GM12878 (cell line): ENCODE data around the gene SELENOK. TPM values are rescaled to one million over a fixed set of nuclear protein-coding genes. Genes with fewer than 3 reads are reported as not detected.

Source experiments
- ATAC-seq: fragments of 200-7000 bp; cut with Tn5 transposase; 3 replicates; pipeline ENCODE4 v1.9.1; 2020; ENCODE audit warnings: mild to moderate bottlenecking, moderate library complexity
- BruUV-seq: library from RNA; stranded (reverse); fragments of 400-500 nt; replicated peaks from 2 replicates; lab custom pipeline; 2021; lab: Mats Ljungman, UMichigan
- CTCF ChIA-PET: fragments of 300-600 bp; sonication (Branson Sonifier 250); formaldehyde crosslinking; extraction: SDS; loops from one replicate; lab custom pipeline; 2021; ENCODE audit warnings: inconsistent platforms; lab: Yijun Ruan, JAX
- POLR2A ChIA-PET: fragments of 350-600 bp; formaldehyde crosslinking; extraction: SDS; loops from one replicate; lab custom pipeline; 2021; ENCODE audit warnings: inconsistent platforms; lab: Charles Lee
- RAD21 ChIA-PET: fragments of 300-600 bp; sonication (Branson Sonifier 250); formaldehyde crosslinking; loops from one replicate; lab custom pipeline; 2023; ENCODE audit warnings: antibody characterized with exemption; ENCODE audit not compliant: unreplicated experiment; lab: Charles Lee
- SMC1A ChIA-PET: fragments of 300-600 bp; sonication (Branson Sonifier 250); formaldehyde crosslinking; loops from one replicate; lab custom pipeline; 2023; ENCODE audit not compliant: unreplicated experiment, uncharacterized antibody; lab: Charles Lee
- DNase-seq: peaks from one replicate; pipeline ENCODE4 v3.0.0-alpha.2; 2011; ENCODE audit warnings: low read depth, low spot score
- FAIRE-seq: peaks from 3 replicates; lab custom pipeline; 2011; peaks lifted over from hg19 to GRCh38; lab: Jason Lieb, UNC
- H2AFZ ChIP-seq: 2 replicates; pipeline ENCODE4 v1.6.0; 2011; ENCODE audit warnings: low read depth, low read length, control low read depth; ENCODE audit not compliant: control insufficient read depth
- H3K27ac ChIP-seq: 2 replicates; pipeline ENCODE4 v1.5.1; 2011; ENCODE audit warnings: control low read depth; ENCODE audit not compliant: control insufficient read depth, insufficient read depth
- H3K27me3 ChIP-seq, 2 experiments: replicated peaks in 1 of 2; 2 replicates each; pipeline versions ENCODE4 v1.6.0 to v1.6.1; 2011; ENCODE audit warnings: low read length in 1 of 2; ENCODE audit not compliant: control insufficient read depth in 2 of 2, insufficient read depth in 2 of 2
- H3K36me3 ChIP-seq, 2 experiments: 2 replicates each; pipeline ENCODE4 v1.5.1; 2011; ENCODE audit warnings: low read length in 1 of 2; ENCODE audit not compliant: control insufficient read depth in 2 of 2, insufficient read depth in 2 of 2
- H3K4me1 ChIP-seq: 2 replicates; pipeline ENCODE4 v1.6.1; 2011; ENCODE audit warnings: mild to moderate bottlenecking, low read length, moderate library complexity, mixed read lengths; ENCODE audit not compliant: control insufficient read depth, insufficient read depth
- H3K4me2 ChIP-seq: 2 replicates; pipeline ENCODE4 v1.6.0; 2011; ENCODE audit warnings: control low read depth; ENCODE audit not compliant: control insufficient read depth, insufficient read depth
- H3K4me3 ChIP-seq: fragments of 200-600 bp; sonication (generic); 2 replicates; pipeline ENCODE4 v1.5.1; 2016
- H3K79me2 ChIP-seq: 2 replicates; pipeline ENCODE4 v1.6.0; 2011; ENCODE audit warnings: low read length; ENCODE audit not compliant: control insufficient read depth, insufficient read depth
- H3K9ac ChIP-seq: 2 replicates; pipeline ENCODE4 v1.8.0; 2011; ENCODE audit warnings: low read length, control low read depth, mixed read lengths; ENCODE audit not compliant: control insufficient read depth, insufficient read depth
- H3K9me3 ChIP-seq: replicated peaks from 3 replicates; pipeline ENCODE4 v1.5.1; 2011; ENCODE audit warnings: mild to moderate bottlenecking, low read length; ENCODE audit not compliant: control insufficient read depth, insufficient read depth
- H4K20me1 ChIP-seq: 2 replicates; pipeline ENCODE4 v1.6.0; 2011; ENCODE audit not compliant: control insufficient read depth, insufficient read depth
- BHLHE40 ChIP-seq, 2 experiments: fragments of 450-650 bp in 1 of 2; IDR thresholded peaks; 2 replicates each; pipeline ENCODE4 v1.6.1; 2011 to 2017; ENCODE audit warnings: low read depth in 2 of 2, borderline replicate concordance in 1 of 2, improper control_type of control experiment in 1 of 2, low read length in 1 of 2, mild to moderate bottlenecking in 1 of 2
- FOS ChIP-seq: IDR thresholded peaks from 3 replicates; pipeline ENCODE4 v1.6.1; 2011; ENCODE audit warnings: borderline replicate concordance; ENCODE audit not compliant: insufficient read length; ENCODE audit errors: extremely low read depth
- IRF4 ChIP-seq: IDR thresholded peaks from 2 replicates; pipeline ENCODE4 v1.6.1; 2011; ENCODE audit warnings: low read depth, low read length
- POLR2AphosphoS2 ChIP-seq: IDR thresholded peaks from 2 replicates; pipeline ENCODE4 v1.6.1; 2011; ENCODE audit warnings: low read depth, mild to moderate bottlenecking, low read length, improper control_type of control experiment, moderate library complexity
- RAD21 ChIP-seq: IDR thresholded peaks from 2 replicates; pipeline ENCODE4 v1.6.1; 2011; ENCODE audit warnings: mild to moderate bottlenecking, low read depth, low read length, moderate library complexity; ENCODE audit not compliant: insufficient read depth
- TCF7 ChIP-seq: IDR thresholded peaks from 2 replicates; pipeline ENCODE4 v1.6.1; 2014; ENCODE audit warnings: antibody characterized with exemption, borderline replicate concordance
- USF1 ChIP-seq: IDR thresholded peaks from 2 replicates; pipeline ENCODE4 v1.6.1; 2011; ENCODE audit warnings: borderline replicate concordance, low read depth, mild to moderate bottlenecking, moderate library complexity, mixed read lengths, low read length; ENCODE audit not compliant: insufficient read depth; ENCODE audit errors: extremely low read length
- ZBTB11 ChIP-seq: fragments of 450-650 bp; formaldehyde crosslinking; IDR thresholded peaks from 2 replicates; pipeline ENCODE4 v1.5.0; 2022; ENCODE audit warnings: mild to moderate bottlenecking, missing genetic modification characterization
- WGBS: methylation state at CpG from one replicate; pipeline ENCODE4 v1.1.6; 2016; ENCODE audit warnings: low lambda C conversion rate; ENCODE audit not compliant: insufficient replicate concordance, insufficient coverage; ENCODE audit errors: missing lambda C conversion rate; 5-methylcytosine and 5-hydroxymethylcytosine counted together
- in situ Hi-C: fragments of 300-500 bp; cut with MboI; formaldehyde crosslinking; loops from 9 replicates; pipeline ENCODE4 v1.14.3; 2018; ENCODE audit warnings: mixed read lengths
- intact Hi-C: fragments of 100-400 bp; cut with micrococcal nuclease; formaldehyde crosslinking; loops from one replicate; pipeline ENCODE4 v1.14.2; 2022; ENCODE audit not compliant: unreplicated experiment
- polyA plus RNA-seq, 11 experiments: library from polyadenylated mRNA; depleted of rRNA in 4 of 11; unstranded in 6 of 11; stranded (reverse) in 5 of 11; fragments of >200 nt; fragmentation: Nextera tagmentation in 4 of 11; fragmentation: Illumina TruSeq in 1 of 11; extraction: Ambion mirVana in 4 of 11; extraction: Trizol in 1 of 11; gene quantifications; 1 replicate in 1 of 11; 2 replicates in 10 of 11; pipeline versions ENCODE4 v1.2.1 to v1.2.3, GENCODE V29; 2011 to 2016; ENCODE audit warnings: inconsistent platforms in 2 of 11, missing spikeins in 2 of 11, low read depth in 1 of 11
- total RNA-seq, 4 experiments: library from RNA; depleted of rRNA in 3 of 4; stranded (reverse); fragments of >200 nt in 3 of 4; fragmentation: Illumina TruSeq in 1 of 4; extraction: Trizol in 1 of 4; gene quantifications; 2 replicates each; pipeline versions ENCODE4 v1.2.1 to v1.2.3, GENCODE V29; 2013 to 2021
- TF ChIP-seq, protein P1 (sequence below): IDR thresholded peaks from 2 replicates; pipeline ENCODE4 v1.6.1; 2012; ENCODE audit warnings: low read depth, low read length, improper control_type of control experiment
- TF ChIP-seq, protein P2 (sequence below): fragments of 150-350 bp; IDR thresholded peaks from 2 replicates; pipeline ENCODE4 v1.6.1; 2016; ENCODE audit warnings: low read depth, low read length
- TF ChIP-seq, protein P3 (sequence below): IDR thresholded peaks from 2 replicates; pipeline ENCODE4 v1.6.1; 2011; ENCODE audit warnings: low read depth, low read length, improper control_type of control experiment, borderline replicate concordance

SELENOK gene
- total and polyA plus RNA-seq, 10 of the 15 experiments (the other 5 are each of a cell fraction or from before 2014, with no cell fraction given) = 35.4 to 322 (median 101) TPM

DNA sequence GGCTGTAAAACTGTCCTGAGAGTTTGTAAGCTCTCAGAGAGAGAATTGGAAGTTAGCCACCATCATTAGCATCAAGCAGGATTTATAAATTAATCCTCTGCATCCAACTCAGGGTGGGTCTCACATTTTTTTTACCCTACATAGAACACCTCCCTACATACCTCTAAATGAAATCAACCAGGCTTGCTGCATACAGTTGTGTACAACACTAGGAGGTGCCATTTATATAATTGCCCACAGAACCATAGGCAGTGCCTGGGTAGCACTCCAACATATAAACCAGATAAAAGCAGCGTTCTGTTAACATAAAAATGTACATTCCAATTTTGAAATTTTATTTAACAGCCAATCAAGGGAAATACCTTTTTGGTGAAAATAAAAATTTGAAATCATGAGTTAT, 48.2 kb upstream of the SELENOK start:
- intact Hi-C loops (loop anchor here (2.0 to 10.0 kb wide), 3 partner anchors 205 to 489 kb away; no protein-coding TSS in a partner anchor), in situ Hi-C loops (loop anchor here (5.0 kb wide), 1 partner anchor 427 kb away; no protein-coding TSS in a partner anchor)
- no peak overlapping the region for H3K9ac ChIP-seq
- H3K4me2 ChIP-seq = no peak overlapping the region
- CTCF ChIA-PET = interaction anchor here (0.7 to 3.0 kb wide), 9 partner anchors 11 to 593 kb away, joined by 3 to 17 read pairs (median 7); no protein-coding TSS in a partner anchor
- SMC1A ChIA-PET = interaction anchor here (1.2 to 2.3 kb wide), 2 partner anchors 12 to 126 kb away, joined by 6 to 7 read pairs; no protein-coding TSS in a partner anchor
- POLR2A ChIA-PET = no interaction called here
- no peaks in the 10 kb centered on the region for H3K4me1 ChIP-seq
- H3K4me3 ChIP-seq = no peak overlapping the region
- no peaks in the 10 kb centered on the region; the same call in 2 of the 3 replicates for H3K9me3 ChIP-seq
- no peak overlapping the region for H2AFZ ChIP-seq
- H4K20me1 ChIP-seq = no peaks in the 10 kb centered on the region
- no TSS peak for BruUV-seq
- no peaks in the 10 kb centered on the region for H3K79me2 ChIP-seq
- no peaks in the 10 kb centered on the region; a peak in 1 of 4 replicates for H3K27me3 ChIP-seq
- H3K36me3 ChIP-seq = no peaks in the 10 kb centered on the region
- WGBS = 0% methylated on average over 1 of the region's 1 CpG
- no peak overlapping the region for H3K27ac ChIP-seq
- RAD21 ChIA-PET = interaction anchor here (1.1 to 2.1 kb wide), 4 partner anchors 11 to 562 kb away, joined by 3 to 6 read pairs (median 4); partner anchors contain the start of gene SELENOK
- DNase-seq (no peak), ATAC-seq (no peak), FAIRE-seq (no peak)
- TF ChIP-seq ZBTB11 (CRISPR knock-in tag) (no peak), FOS (no peak), USF1 (no peak), TCF7 (no peak), POLR2AphosphoS2 (no peak), IRF4 (no peak), BHLHE40 (IDR thresholded peaks at IDR 0.05; ENCODE audit: borderline replicate concordance in 1 of 2, low read depth in 2 of 2, low read length in 1 of 2) (no peak), RAD21 (no peak)
- TF ChIP-seq, protein P1, sequence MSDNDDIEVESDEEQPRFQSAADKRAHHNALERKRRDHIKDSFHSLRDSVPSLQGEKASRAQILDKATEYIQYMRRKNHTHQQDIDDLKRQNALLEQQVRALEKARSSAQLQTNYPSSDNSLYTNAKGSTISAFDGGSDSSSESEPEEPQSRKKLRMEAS = no peak
- TF ChIP-seq, protein P2, sequence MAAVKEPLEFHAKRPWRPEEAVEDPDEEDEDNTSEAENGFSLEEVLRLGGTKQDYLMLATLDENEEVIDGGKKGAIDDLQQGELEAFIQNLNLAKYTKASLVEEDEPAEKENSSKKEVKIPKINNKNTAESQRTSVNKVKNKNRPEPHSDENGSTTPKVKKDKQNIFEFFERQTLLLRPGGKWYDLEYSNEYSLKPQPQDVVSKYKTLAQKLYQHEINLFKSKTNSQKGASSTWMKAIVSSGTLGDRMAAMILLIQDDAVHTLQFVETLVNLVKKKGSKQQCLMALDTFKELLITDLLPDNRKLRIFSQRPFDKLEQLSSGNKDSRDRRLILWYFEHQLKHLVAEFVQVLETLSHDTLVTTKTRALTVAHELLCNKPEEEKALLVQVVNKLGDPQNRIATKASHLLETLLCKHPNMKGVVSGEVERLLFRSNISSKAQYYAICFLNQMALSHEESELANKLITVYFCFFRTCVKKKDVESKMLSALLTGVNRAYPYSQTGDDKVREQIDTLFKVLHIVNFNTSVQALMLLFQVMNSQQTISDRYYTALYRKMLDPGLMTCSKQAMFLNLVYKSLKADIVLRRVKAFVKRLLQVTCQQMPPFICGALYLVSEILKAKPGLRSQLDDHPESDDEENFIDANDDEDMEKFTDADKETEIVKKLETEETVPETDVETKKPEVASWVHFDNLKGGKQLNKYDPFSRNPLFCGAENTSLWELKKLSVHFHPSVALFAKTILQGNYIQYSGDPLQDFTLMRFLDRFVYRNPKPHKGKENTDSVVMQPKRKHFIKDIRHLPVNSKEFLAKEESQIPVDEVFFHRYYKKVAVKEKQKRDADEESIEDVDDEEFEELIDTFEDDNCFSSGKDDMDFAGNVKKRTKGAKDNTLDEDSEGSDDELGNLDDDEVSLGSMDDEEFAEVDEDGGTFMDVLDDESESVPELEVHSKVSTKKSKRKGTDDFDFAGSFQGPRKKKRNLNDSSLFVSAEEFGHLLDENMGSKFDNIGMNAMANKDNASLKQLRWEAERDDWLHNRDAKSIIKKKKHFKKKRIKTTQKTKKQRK = no peak
- TF ChIP-seq, protein P3, sequence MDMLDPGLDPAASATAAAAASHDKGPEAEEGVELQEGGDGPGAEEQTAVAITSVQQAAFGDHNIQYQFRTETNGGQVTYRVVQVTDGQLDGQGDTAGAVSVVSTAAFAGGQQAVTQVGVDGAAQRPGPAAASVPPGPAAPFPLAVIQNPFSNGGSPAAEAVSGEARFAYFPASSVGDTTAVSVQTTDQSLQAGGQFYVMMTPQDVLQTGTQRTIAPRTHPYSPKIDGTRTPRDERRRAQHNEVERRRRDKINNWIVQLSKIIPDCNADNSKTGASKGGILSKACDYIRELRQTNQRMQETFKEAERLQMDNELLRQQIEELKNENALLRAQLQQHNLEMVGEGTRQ = no peak
